ENCODE data around the gene TRPM2. TPM values are rescaled to one million over a fixed set of nuclear protein-coding genes. Genes with fewer than 3 reads are reported as not detected.

TRPM2 gene
- total and polyA plus RNA-seq, 10 of the 15 experiments (the other 5 are each of a cell fraction or from before 2014, with no cell fraction given) = 0.03 to 9.1 (median 2.6) TPM

- H3K27ac ChIP-seq (ENCODE audit: control insufficient read depth, insufficient read depth) = no peak overlapping the region
- FAIRE-seq (no peak), ATAC-seq (no peak), DNase-seq (ENCODE audit: low read depth, low spot score) (no peak)
- BruUV-seq (replicated peaks) = no TSS peak
- POLR2A ChIA-PET = no interaction called here
- 70% methylated on average over 3 of the region's 3 CpGs for WGBS (ENCODE audit: insufficient coverage, insufficient replicate concordance, low lambda C conversion rate, missing lambda C conversion rate)
- no peaks in the 10 kb centered on the region for H4K20me1 ChIP-seq (ENCODE audit: control insufficient read depth, insufficient read depth)
- no peak overlapping the region for H2AFZ ChIP-seq (ENCODE audit: control insufficient read depth, low read depth, low read length)
- TF ChIP-seq DPF2 (IDR thresholded peaks at IDR 0.05) = no peak
- no peak for TF ChIP-seq IRF3 (IDR thresholded peaks at IDR 0.05)
- no peak for TF ChIP-seq ZBTB40 (IDR thresholded peaks at IDR 0.05; ENCODE audit: borderline replicate concordance)
- no peak for TF ChIP-seq TARDBP (IDR thresholded peaks at IDR 0.05; ENCODE audit: borderline replicate concordance)
- no peak for TF ChIP-seq FOXM1 (IDR thresholded peaks at IDR 0.05; ENCODE audit: low read depth, low read length)
- TF ChIP-seq HDGF (IDR thresholded peaks at IDR 0.05) = no peak
- TF ChIP-seq JUNB (IDR thresholded peaks at IDR 0.05) = no peak
- no peak for TF ChIP-seq MAX (IDR thresholded peaks at IDR 0.05; ENCODE audit: low read depth, low read length)
- TF ChIP-seq NFYA (IDR thresholded peaks at IDR 0.05; ENCODE audit: borderline replicate concordance, low read depth, low read length) = no peak
- TF ChIP-seq ZNF217 (IDR thresholded peaks at IDR 0.05) = no peak
- no peak for TF ChIP-seq NFXL1 (IDR thresholded peaks at IDR 0.05; ENCODE audit: borderline replicate concordance)
- TF ChIP-seq ZBTB4 (CRISPR knock-in tag; IDR thresholded peaks at IDR 0.05) = no peak
- no peaks in the 10 kb centered on the region; the same call in 2 of the 3 replicates for H3K9me3 ChIP-seq (replicated peaks; ENCODE audit: control insufficient read depth, insufficient read depth, low read length)
- no peak overlapping the region for H3K4me3 ChIP-seq
- H3K4me2 ChIP-seq (ENCODE audit: control insufficient read depth, insufficient read depth) = no peak overlapping the region
- intact Hi-C loops (cut with micrococcal nuclease; ENCODE audit: unreplicated experiment) (no loop called here), in situ Hi-C loops (cut with MboI) (loop anchor here (5.0 kb wide), 1 partner anchor 76 kb away; no protein-coding TSS in a partner anchor)
- no peaks in the 10 kb centered on the region; a peak in 1 of 4 replicates for H3K27me3 ChIP-seq (replicated peaks in 1 of 2; ENCODE audit: control insufficient read depth in 2 of 2, insufficient read depth in 2 of 2, low read length in 1 of 2)
- H3K4me1 ChIP-seq (ENCODE audit: control insufficient read depth, insufficient read depth, low read length) = no peaks in the 10 kb centered on the region
- CTCF ChIA-PET = no interaction called here
- SMC1A ChIA-PET (ENCODE audit: uncharacterized antibody, unreplicated experiment) = no interaction called here
- RAD21 ChIA-PET (ENCODE audit: unreplicated experiment) = no interaction called here
- H3K79me2 ChIP-seq (ENCODE audit: control insufficient read depth, insufficient read depth, low read length) = no peaks in the 10 kb centered on the region
- no peak overlapping the region for H3K9ac ChIP-seq (ENCODE audit: control insufficient read depth, insufficient read depth, low read length)
- no peaks in the 10 kb centered on the region for H3K36me3 ChIP-seq (ENCODE audit: control insufficient read depth in 2 of 2, insufficient read depth in 2 of 2, low read length in 1 of 2)
Observed at GRCh38 chr21:44453120-44453519, 99.7 kb downstream of the TRPM2 start.
